AG08396 (cell line): ENCODE results near the gene TECPR1.
A peak's percentile ranks its signal among the peaks of the same experiment; 100 is the strongest.

Source experiments
- DNase-seq: peaks from one replicate; pipeline ENCODE4 v3.0.0; 2012; ENCODE audit warnings: low spot score, mixed read lengths

TECPR1 gene

GRCh38 chr7:98249106-98249505, 2.9 kb downstream of the TECPR1 start:
- DNase-seq, result no peak

GRCh38 chr7:98248156-98248555, 3.9 kb downstream of the TECPR1 start:
- DNase-seq, result no peak

GRCh38 chr7:98244871-98245270, 7.2 kb downstream of the TECPR1 start:
- no peak for DNase-seq

- DNase-seq, result no peak
These were observed 9.1 kb downstream of the TECPR1 start for GRCh38 chr7:98242934-98243333.

GRCh38 chr7:98242342-98242741, 9.7 kb downstream of the TECPR1 start:
- DNase-seq, result no peak

GRCh38 chr7:98241674-98242241, 10.3 kb downstream of the TECPR1 start:
- DNase-seq, result peak; percentile 5

- DNase-seq, result peak; percentile 83
These were observed 10.9 kb downstream of the TECPR1 start for GRCh38 chr7:98240961-98241673.

GRCh38 chr7:98238976-98239375, 13.1 kb downstream of the TECPR1 start:
- DNase-seq, result no peak

GRCh38 chr7:98238076-98238475, 14.0 kb downstream of the TECPR1 start:
- DNase-seq, result no peak

- no peak for DNase-seq
These were observed 15.5 kb downstream of the TECPR1 start for GRCh38 chr7:98236355-98237185.

- no peak for DNase-seq
These were observed 16.1 kb downstream of the TECPR1 start for GRCh38 chr7:98235901-98236300.

GRCh38 chr7:98234429-98235147, 17.4 kb downstream of the TECPR1 start:
- no peak for DNase-seq

GRCh38 chr7:98233219-98234070, 18.6 kb downstream of the TECPR1 start:
- no peak for DNase-seq

GRCh38 chr7:98232799-98233198, 19.2 kb downstream of the TECPR1 start:
- DNase-seq, result no peak

GRCh38 chr7:98232263-98232585, 19.8 kb downstream of the TECPR1 start:
- no peak for DNase-seq

- DNase-seq, result no peak
These were observed 20.4 kb downstream of the TECPR1 start for GRCh38 chr7:98231493-98232262.

- DNase-seq, result no peak
These were observed 21.1 kb downstream of the TECPR1 start for GRCh38 chr7:98230746-98231471.

GRCh38 chr7:98229991-98230745, 21.9 kb downstream of the TECPR1 start:
- DNase-seq, result no peak

- no peak for DNase-seq
These were observed 22.6 kb downstream of the TECPR1 start for GRCh38 chr7:98229441-98229840.
